HG03196 (cell line): Measurements from ENCODE around the gene SIGLEC14.
"Not testable (repeated sequence)": the region's sequence is repeated elsewhere in the genome, so short reads cannot be mapped to it uniquely, and the experiment has no call there.

Source experiments
- ATAC-seq: cut with Tn5 transposase; IDR thresholded peaks from one replicate; pipeline ENCODE4 v1.9.1; 2021; ENCODE audit not compliant: unreplicated experiment

SIGLEC14 gene

GRCh38 chr19:51646730-51647129, at the start of gene SIGLEC14:
Gene SIGLEC14, minus strand, starts transcription at chr19:51646825. Its CDS starts 66 bp downstream, at chr19:51646759.
- not testable (repeated sequence) for ATAC-seq

- no peak for ATAC-seq
Measured at GRCh38 chr19:51695702-51696315, 49.2 kb upstream of the SIGLEC14 start.

GRCh38 chr19:51695088-51695487, 48.5 kb upstream of the SIGLEC14 start:
- ATAC-seq, result no peak

GRCh38 chr19:51694318-51695085, 47.9 kb upstream of the SIGLEC14 start:
- no peak for ATAC-seq

GRCh38 chr19:51693819-51694218, 47.2 kb upstream of the SIGLEC14 start:
- no peak for ATAC-seq

GRCh38 chr19:51693260-51693659, 46.6 kb upstream of the SIGLEC14 start, which contains the start of gene SPACA6:
Gene SPACA6, plus strand, starts transcription at chr19:51693330. Its CDS starts 197 bp downstream, at chr19:51693527.
- no peak for ATAC-seq

- ATAC-seq, result no peak
Measured at GRCh38 chr19:51692468-51692867, 45.8 kb upstream of the SIGLEC14 start.

- no peak for ATAC-seq
Measured at GRCh38 chr19:51691584-51692428, 45.2 kb upstream of the SIGLEC14 start.

GRCh38 chr19:51691074-51691583, 44.5 kb upstream of the SIGLEC14 start:
- ATAC-seq, result no peak

GRCh38 chr19:51690454-51691073, 43.9 kb upstream of the SIGLEC14 start:
- no peak for ATAC-seq

GRCh38 chr19:51689751-51690453, 43.3 kb upstream of the SIGLEC14 start:
- ATAC-seq, result no peak

GRCh38 chr19:51688671-51689571, 42.3 kb upstream of the SIGLEC14 start:
- no peak for ATAC-seq

GRCh38 chr19:51687791-51688670, 41.4 kb upstream of the SIGLEC14 start:
- no peak for ATAC-seq

- no peak for ATAC-seq
Measured at GRCh38 chr19:51686171-51686570, 39.5 kb upstream of the SIGLEC14 start.

- no peak for ATAC-seq
Measured at GRCh38 chr19:51681286-51681941, 34.8 kb upstream of the SIGLEC14 start.

GRCh38 chr19:51680474-51680873, 33.8 kb upstream of the SIGLEC14 start:
- no peak for ATAC-seq

GRCh38 chr19:51676566-51677083, 30.0 kb upstream of the SIGLEC14 start:
- no peak for ATAC-seq
